ENCODE data around the gene AJUBA.
"Not testable (repeated sequence)": the region's sequence is repeated elsewhere in the genome, so short reads cannot be mapped to it uniquely, and the experiment has no call there.

The AJUBA gene

GRCh38 chr14:23006188-23006534, 23.8 kb upstream of the AJUBA start:
- DNase-seq (ENCODE audit: low read depth) = no peak
- H3K4me3 ChIP-seq (ENCODE audit: low read depth, low read length) = peak overlapping the region; percentile 77
- no peak for TF ChIP-seq CTCF (IDR thresholded peaks at IDR 0.05; ENCODE audit: control insufficient read depth, extremely low read depth, insufficient read depth)

GRCh38 chr14:23005451-23006187, 23.3 kb upstream of the AJUBA start:
- H3K4me3 ChIP-seq (ENCODE audit: low read depth, low read length) = peak overlapping the region; percentile 77
- TF ChIP-seq CTCF (IDR thresholded peaks at IDR 0.05; ENCODE audit: control insufficient read depth, extremely low read depth, insufficient read depth) = no peak
- DNase-seq (ENCODE audit: low read depth) = no peak

GRCh38 chr14:23004274-23004673, 21.9 kb upstream of the AJUBA start:
- not testable (repeated sequence) for H3K4me3 ChIP-seq (ENCODE audit: low read depth, low read length); DNase-seq (ENCODE audit: low read depth)

DNA sequence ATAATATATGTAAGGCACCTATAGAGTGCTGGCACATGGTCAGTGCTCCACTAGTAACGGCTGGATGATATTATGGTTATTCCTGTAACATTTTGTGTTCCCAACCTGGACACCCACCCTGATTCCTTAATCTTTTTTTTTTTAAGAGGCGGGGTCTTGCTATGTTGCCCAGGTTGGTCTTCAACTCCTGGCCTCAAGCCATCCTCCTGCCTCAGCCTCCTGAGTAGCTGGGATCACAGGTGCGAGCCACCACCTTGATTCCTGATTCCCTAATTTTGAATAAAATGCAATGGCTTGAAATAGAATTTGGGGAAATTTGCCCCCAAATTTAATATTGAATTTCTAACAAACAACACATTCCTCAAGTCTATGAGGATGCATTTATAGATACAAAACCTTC, 20.2 kb upstream of the AJUBA start:
- no peak for TF ChIP-seq CTCF (IDR thresholded peaks at IDR 0.05; ENCODE audit: control insufficient read depth, extremely low read depth, insufficient read depth)
- no peak overlapping the region for H3K4me3 ChIP-seq (ENCODE audit: low read depth, low read length)
- no peak for DNase-seq (ENCODE audit: low read depth)

- H3K4me3 ChIP-seq (ENCODE audit: low read depth, low read length) = no peak overlapping the region
- no peak for TF ChIP-seq CTCF (IDR thresholded peaks at IDR 0.05; ENCODE audit: control insufficient read depth, extremely low read depth, insufficient read depth)
- DNase-seq (ENCODE audit: low read depth) = no peak
These were observed 18.5 kb upstream of the AJUBA start for GRCh38 chr14:23000860-23001259.

DNA sequence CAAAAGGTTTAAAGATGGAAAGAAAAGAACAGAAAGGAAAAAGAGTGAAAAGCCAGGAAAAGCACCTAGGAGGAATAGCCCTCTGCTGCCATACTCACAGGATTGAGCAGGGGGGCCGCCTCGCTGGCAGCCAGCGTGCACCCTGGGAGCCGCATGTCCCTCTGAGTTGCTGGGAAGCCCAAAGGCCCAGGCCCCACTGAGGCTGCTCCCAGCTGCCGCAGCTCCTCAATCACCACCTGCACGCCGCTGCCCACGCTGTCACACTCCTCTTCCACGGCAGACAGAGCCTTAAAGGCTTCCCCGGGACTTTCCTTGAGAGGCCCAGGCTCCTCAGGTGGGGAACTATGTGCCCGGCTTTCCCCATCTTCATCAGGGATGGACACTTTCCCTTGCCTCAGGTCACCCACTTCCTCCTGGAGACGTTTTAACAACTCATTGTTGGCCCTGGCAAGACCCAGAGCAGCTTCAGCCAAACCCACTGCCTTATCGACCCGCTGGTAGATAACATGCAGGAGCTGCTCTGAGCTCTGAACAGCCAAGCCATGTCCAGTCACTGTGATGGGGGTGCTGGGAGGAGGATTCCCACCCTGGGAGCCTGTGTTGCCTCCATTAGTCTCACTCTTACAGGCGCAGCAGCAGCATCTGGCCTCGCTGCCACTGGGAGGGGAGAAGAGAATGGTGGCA, 16.1 kb upstream of the AJUBA start:
- no peak for TF ChIP-seq CTCF (IDR thresholded peaks at IDR 0.05; ENCODE audit: control insufficient read depth, extremely low read depth, insufficient read depth)
- H3K4me3 ChIP-seq (ENCODE audit: low read depth, low read length) = no peak overlapping the region
- DNase-seq (ENCODE audit: low read depth) = no peak

GRCh38 chr14:22997676-22998323, 15.4 kb upstream of the AJUBA start:
- no peak for TF ChIP-seq CTCF (IDR thresholded peaks at IDR 0.05; ENCODE audit: control insufficient read depth, extremely low read depth, insufficient read depth)
- no peak for DNase-seq (ENCODE audit: low read depth)
- no peak overlapping the region for H3K4me3 ChIP-seq (ENCODE audit: low read depth, low read length)
